Measurements from ENCODE around the gene CLASRP. TPM values are rescaled to one million over a fixed set of nuclear protein-coding genes. Genes with fewer than 3 reads are reported as not detected.

The CLASRP gene
- total RNA-seq, 1 donor from 2014 or later: 58.1 TPM

DNA sequence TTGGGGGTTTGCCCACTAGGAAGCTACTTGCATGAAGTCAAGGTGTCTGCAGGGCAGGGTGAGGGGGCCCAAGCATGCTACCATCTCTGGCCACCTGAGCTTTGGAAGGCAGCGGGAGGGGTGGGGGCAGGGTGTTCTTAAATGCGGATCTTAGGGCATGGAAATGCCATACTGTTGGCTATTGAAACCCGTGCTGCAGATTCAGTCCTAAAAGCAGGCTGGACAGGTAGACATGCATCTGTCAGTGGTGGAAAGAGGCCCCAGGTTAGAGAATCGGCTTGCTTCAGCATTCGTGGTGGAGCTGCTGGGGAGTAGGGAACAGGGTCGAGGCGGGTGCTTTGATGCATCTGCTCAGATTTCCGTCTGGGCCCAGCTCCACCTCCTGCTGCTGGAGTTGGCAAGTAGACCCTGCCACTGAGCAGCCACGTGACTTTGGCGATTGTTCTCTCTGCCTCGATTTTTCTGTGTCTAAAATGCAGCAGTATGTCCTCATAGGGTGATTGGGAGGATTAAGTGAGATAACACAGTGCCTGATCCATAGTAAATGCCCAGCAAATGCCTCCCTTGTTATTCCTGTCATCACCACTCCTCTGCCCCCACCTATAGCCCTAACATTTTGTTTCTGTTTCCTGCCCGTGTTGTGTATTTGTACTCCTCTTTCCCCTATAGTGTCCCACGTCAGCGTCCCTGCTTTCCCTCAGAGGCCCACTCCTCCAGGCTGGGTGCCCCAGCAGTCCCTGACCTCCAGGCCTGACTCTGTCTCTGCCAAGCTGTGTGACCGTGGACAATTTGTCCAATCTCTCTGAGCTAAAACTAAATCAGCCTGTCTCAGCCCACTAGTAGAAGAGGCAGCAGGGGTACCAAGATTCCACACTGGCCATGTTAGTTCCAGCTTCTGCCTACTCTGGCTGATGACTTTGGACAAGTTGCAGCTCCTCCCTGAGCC lies 59.9 kb downstream of the CLASRP start:
- H3K4me3 ChIP-seq (ENCODE audit: low read depth, low read length): peak overlapping the region; percentile 29
- no peak for DNase-seq (ENCODE audit: low read depth)
- TF ChIP-seq, protein P1, sequence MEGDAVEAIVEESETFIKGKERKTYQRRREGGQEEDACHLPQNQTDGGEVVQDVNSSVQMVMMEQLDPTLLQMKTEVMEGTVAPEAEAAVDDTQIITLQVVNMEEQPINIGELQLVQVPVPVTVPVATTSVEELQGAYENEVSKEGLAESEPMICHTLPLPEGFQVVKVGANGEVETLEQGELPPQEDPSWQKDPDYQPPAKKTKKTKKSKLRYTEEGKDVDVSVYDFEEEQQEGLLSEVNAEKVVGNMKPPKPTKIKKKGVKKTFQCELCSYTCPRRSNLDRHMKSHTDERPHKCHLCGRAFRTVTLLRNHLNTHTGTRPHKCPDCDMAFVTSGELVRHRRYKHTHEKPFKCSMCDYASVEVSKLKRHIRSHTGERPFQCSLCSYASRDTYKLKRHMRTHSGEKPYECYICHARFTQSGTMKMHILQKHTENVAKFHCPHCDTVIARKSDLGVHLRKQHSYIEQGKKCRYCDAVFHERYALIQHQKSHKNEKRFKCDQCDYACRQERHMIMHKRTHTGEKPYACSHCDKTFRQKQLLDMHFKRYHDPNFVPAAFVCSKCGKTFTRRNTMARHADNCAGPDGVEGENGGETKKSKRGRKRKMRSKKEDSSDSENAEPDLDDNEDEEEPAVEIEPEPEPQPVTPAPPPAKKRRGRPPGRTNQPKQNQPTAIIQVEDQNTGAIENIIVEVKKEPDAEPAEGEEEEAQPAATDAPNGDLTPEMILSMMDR (conservative IDR thresholded peaks at IDR 0.05; ENCODE audit: low read depth, low read length): no peak

DNA sequence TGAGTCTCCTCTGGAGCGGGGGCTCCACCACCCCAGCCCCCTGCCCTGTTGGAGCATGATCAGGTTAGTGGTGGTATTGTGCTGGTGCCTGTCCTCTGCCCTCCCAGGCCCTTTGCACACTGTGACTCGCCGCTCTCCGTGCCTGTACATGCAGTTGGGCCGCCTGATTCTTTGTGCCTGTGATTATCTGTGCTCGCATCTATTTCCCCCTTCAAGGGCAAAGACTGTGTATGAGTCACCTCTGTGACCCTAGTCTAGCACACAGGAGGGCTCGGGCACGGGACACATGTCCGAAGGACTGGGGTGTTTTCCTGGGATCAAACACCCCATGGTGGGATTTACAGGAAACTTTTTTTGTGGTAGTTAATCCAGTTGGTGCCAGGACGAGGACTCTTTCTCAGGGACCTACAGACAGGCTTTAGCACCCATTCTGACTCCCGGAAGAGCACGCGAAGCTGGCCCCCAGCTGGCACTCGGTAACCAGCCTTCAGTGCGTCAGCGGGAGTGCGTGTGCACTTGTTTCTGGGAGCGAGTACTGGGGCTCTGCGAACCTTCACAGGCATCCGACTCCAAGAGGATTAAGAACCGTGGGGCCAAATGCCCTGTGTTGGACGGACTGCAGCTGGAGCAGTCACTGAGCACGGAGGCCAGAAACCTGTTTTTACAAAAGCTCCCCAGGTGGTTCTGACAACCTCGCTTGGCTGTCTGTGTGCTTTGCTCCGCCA lies 60.8 kb downstream of the CLASRP start:
- H3K4me3 ChIP-seq (ENCODE audit: low read depth, low read length): peak overlapping the region; percentile 27
- no peak for DNase-seq (ENCODE audit: low read depth)
- TF ChIP-seq, protein P1 (conservative IDR thresholded peaks at IDR 0.05; ENCODE audit: low read depth, low read length): no peak

DNA sequence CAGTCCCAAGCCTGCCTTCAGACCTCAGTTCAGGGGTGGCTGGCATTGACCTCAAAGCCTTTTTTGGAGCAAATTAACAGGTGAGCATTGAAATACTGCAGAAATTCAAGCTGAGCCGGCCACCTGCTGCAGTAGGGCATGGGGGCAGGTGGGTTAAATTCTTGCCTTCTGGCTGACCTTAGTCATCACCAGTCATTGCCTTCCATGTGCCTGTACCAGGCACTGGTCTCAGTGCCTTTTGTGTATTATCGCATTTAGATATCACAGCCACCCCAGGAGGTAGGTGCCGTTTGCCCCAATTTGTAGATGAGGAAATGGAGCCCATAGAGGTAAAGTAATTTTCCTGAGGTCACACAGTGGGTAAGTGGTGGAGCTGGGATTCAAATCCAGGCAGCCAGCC lies 61.4 kb downstream of the CLASRP start:
- TF ChIP-seq, protein P1 (conservative IDR thresholded peaks at IDR 0.05; ENCODE audit: low read depth, low read length): no peak
- H3K4me3 ChIP-seq (ENCODE audit: low read depth, low read length): peak overlapping the region; percentile 27
- no peak for DNase-seq (ENCODE audit: low read depth)

DNA sequence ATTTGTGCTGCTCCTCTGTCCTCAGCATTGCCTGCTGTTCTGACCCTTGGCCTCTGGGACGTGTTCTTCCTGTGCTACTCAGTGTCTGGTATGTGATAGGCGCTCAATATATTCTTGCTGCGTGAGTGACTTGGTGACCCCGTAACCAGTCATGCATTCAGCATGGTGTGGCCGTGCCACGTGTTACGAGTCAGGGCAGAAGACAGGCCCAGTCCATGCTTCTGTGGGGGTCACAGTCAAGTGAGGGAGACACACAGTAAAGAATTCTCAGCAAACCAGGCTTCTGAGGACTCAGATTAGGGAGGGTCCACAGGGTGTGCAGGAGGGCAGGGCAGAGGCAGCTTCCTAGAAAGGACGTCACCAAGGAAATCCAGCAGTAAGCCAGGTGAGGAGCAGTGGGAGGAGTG lies 62.0 kb downstream of the CLASRP start:
- no peak for DNase-seq (ENCODE audit: low read depth)
- H3K4me3 ChIP-seq (ENCODE audit: low read depth, low read length): peak overlapping the region; percentile 27
- TF ChIP-seq, protein P1 (conservative IDR thresholded peaks at IDR 0.05; ENCODE audit: low read depth, low read length): no peak

DNA sequence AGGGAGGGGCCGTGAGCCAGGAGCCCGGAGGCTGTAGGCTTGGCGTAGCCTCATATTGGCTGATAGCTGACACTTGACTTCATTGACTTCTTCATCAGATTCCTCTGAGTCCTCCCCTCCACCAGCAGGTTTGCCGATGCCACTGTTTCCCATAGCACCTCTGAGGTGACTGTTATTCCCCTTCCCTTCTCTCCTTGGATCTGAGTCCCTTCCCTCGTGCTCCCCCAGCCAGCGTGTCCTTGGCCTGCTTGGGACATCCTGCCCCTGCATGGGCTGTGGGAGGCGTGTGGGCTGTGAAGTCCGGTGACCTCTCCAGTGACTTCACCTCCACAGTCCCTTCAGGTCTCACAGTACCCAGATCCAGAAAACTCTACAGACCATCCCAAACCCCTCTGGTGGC lies 63.0 kb downstream of the CLASRP start:
- DNase-seq (ENCODE audit: low read depth): no peak
- TF ChIP-seq, protein P1 (conservative IDR thresholded peaks at IDR 0.05; ENCODE audit: low read depth, low read length): no peak
- H3K4me3 ChIP-seq (ENCODE audit: low read depth, low read length): no peak overlapping the region

DNA sequence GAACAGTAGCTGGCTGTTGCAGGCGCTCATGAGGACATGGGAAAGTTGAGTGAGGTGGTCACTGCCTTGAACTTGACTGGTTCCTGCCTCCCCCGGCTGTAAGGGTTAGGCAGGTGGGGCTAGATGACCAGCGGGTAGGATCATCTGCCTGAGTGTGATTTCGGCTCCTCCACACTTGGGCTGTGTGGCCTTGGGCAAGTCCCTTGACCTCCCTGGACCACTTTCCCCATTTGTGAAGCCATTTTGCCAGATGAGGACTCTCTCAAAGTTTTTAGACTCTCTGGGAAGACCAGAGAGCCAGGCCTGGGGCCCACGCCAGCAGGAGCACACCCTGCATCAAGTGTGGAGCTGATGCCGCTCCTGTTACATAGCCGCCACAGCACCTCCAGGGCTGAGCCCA lies 63.6 kb downstream of the CLASRP start:
- DNase-seq (ENCODE audit: low read depth): no peak
- TF ChIP-seq, protein P1 (conservative IDR thresholded peaks at IDR 0.05; ENCODE audit: low read depth, low read length): no peak
- H3K4me3 ChIP-seq (ENCODE audit: low read depth, low read length): no peak overlapping the region

Measured in epithelial cell of proximal tubule (primary cell).